Smooth muscle cell (in vitro differentiated cells): ENCODE results near the gene PAM16. TPM values are rescaled to one million over a fixed set of nuclear protein-coding genes. Genes with fewer than 3 reads are reported as not detected.

Experiments
- DNase-seq: peaks from one replicate; lab custom pipeline; 2025; ENCODE audit not compliant: unreplicated experiment; lab: John Stamatoyannopoulos, UW
- H2AFZ ChIP-seq: fragments of 200-600 bp; sonication (generic); 2 replicates; pipeline ENCODE4 v1.6.0; 2016; ENCODE audit warnings: antibody characterized with exemption, low read depth, mild to moderate bottlenecking
- H3F3A ChIP-seq: fragments of 200-600 bp; sonication (generic); 2 replicates; pipeline ENCODE4 v1.6.0; 2017; ENCODE audit warnings: antibody characterized with exemption, low read depth
- H3K27ac ChIP-seq: fragments of 200-600 bp; sonication (generic); 2 replicates; pipeline ENCODE4 v1.5.1; 2016; ENCODE audit warnings: low read depth, mild to moderate bottlenecking
- H3K27me3 ChIP-seq: fragments of 200-600 bp; sonication (generic); 2 replicates; pipeline ENCODE4 v1.6.1; 2016; ENCODE audit warnings: low read depth, mild to moderate bottlenecking
- H3K36me3 ChIP-seq: fragments of 200-600 bp; sonication (generic); 2 replicates; pipeline ENCODE4 v1.5.1; 2016; ENCODE audit warnings: low read depth
- H3K4me1 ChIP-seq: fragments of 200-600 bp; sonication (generic); 2 replicates; pipeline ENCODE4 v1.5.1; 2016; ENCODE audit warnings: low read depth
- H3K4me2 ChIP-seq: fragments of 200-600 bp; sonication (generic); 2 replicates; pipeline ENCODE4 v1.6.0; 2016; ENCODE audit warnings: mild to moderate bottlenecking
- H3K4me3 ChIP-seq: fragments of 200-600 bp; sonication (generic); 2 replicates; pipeline ENCODE4 v1.5.1; 2016; ENCODE audit warnings: mild to moderate bottlenecking
- H3K79me2 ChIP-seq: fragments of 200-600 bp; sonication (generic); 2 replicates; pipeline ENCODE4 v1.6.0; 2016; ENCODE audit warnings: low read depth, mild to moderate bottlenecking
- H3K9ac ChIP-seq: fragments of 200-600 bp; sonication (generic); 2 replicates; pipeline ENCODE4 v1.6.0; 2016; ENCODE audit warnings: low read depth
- H3K9me3 ChIP-seq: fragments of 200-600 bp; sonication (generic); replicated peaks from 2 replicates; pipeline ENCODE4 v1.5.1; 2016; ENCODE audit warnings: low read depth
- H4K20me1 ChIP-seq: fragments of 200-600 bp; sonication (generic); 2 replicates; pipeline ENCODE4 v1.6.0; 2016; ENCODE audit warnings: low read depth
- CTCF ChIP-seq: fragments of 200-600 bp; sonication (generic); IDR thresholded peaks from 2 replicates; pipeline ENCODE4 v1.5.1; 2017; ENCODE audit warnings: borderline replicate concordance, mild to moderate bottlenecking, antibody characterized with exemption; ENCODE audit not compliant: insufficient read depth, poor library complexity, severe bottlenecking
- WGBS: methylation state at CpG from one replicate; pipeline ENCODE4 v1.1.7; 2016; ENCODE audit warnings: low lambda C conversion rate; 5-methylcytosine and 5-hydroxymethylcytosine counted together
- polyA plus RNA-seq: library from polyadenylated mRNA; unstranded; fragments of >200 nt; fragmentation: Nextera tagmentation; extraction: Ambion mirVana; gene quantifications from 2 replicates; pipeline ENCODE4 v1.2.1, GENCODE V29; 2016
- total RNA-seq: library from RNA; depleted of rRNA; stranded (reverse); fragments of >200 nt; gene quantifications from 2 replicates; pipeline ENCODE4 v1.2.3, GENCODE V29; 2014

The PAM16 gene
- total and polyA plus RNA-seq, 2 experiments from 2014 or later, result 29.6 to 47.7 TPM

DNA sequence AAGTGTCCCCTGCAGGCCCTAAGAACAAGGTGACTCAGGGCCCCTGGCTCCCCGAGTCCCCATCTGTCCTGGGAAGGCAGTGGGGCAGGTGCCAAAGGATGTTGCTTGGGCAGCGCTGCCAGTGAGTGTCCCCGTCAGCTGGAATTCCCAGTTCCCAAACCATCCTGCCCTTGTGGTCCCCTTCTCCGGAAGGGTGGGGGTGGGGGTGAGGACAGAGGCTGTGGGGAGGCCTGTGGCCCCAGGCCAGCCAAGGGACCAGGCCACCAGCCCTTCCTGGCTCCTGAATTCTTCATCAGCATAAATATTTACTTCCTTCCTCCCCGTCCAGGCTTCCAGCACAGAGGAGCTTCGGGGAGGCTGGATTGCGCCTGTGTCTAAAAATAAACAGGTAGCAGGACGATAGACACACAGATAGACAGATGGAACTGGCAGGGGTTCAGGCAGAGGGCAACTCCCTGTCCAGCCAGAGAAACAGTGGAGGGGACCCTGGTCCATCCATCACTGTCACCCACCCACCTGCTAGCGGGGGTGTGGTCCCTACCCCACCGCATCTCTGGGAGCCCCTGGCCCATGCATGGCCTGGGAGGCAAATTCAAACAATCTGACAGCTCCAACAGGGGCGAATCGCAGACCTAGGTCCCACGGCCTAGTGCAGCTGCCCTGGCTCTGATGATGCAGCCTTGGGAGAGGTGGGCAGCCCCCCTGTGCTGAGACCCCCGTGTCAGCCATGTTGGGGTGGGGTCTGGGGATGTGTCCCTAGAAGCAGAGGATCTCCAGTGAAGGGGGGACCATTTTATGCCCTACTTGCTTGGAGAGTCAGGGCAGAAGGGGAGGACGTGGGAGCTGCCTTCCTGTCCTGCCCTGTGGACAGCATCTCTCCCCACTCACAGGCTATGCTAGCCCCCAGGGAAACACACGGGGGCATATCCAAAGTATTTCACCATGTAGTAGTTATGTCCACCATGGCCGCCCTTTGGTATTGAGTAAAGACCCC lies 22.0 kb downstream of the PAM16 start:
- H3K9ac ChIP-seq, result no peak overlapping the region
- peak overlapping the region; percentile 96 for H3K4me2 ChIP-seq
- peak overlapping the region; percentile 47 for H3K27ac ChIP-seq
- no peak overlapping the region for H2AFZ ChIP-seq
- H3K79me2 ChIP-seq, result peaks cover 92% of the 10 kb centered on the region
- peaks cover 71% of the 10 kb centered on the region for H4K20me1 ChIP-seq
- 81% methylated on average over 17 of the region's 17 CpGs for WGBS
- H3K4me3 ChIP-seq, result no peak overlapping the region
- no peaks in the 10 kb centered on the region for H3K9me3 ChIP-seq
- DNase-seq, result no peak
- TF ChIP-seq CTCF, result no peak
- no peaks in the 10 kb centered on the region for H3K27me3 ChIP-seq
- no peaks in the 10 kb centered on the region for H3K36me3 ChIP-seq
- H3F3A ChIP-seq, result peaks cover 6% of the 10 kb centered on the region
- H3K4me1 ChIP-seq, result peaks cover 16% of the 10 kb centered on the region

GRCh38 chr16:4328046-4328781 lies 22.9 kb downstream of the PAM16 start:
- Histone ChIP-seq H3K36me3 (no peaks in the 10 kb centered on the region), H3F3A (peaks cover 6% of the 10 kb centered on the region), H4K20me1 (peaks cover 71% of the 10 kb centered on the region), H3K9me3 (no peaks in the 10 kb centered on the region), H3K27ac (peak overlapping the region; percentile 47), H3K4me2 (peak overlapping the region; percentile 96), H2AFZ (no peak overlapping the region), H3K79me2 (peaks cover 95% of the 10 kb centered on the region), H3K4me3 (peak overlapping the region; percentile 76), H3K4me1 (peaks cover 22% of the 10 kb centered on the region), H3K9ac (peak overlapping the region; percentile 16), H3K27me3 (no peaks in the 10 kb centered on the region)
- TF ChIP-seq CTCF, result peak; percentile 41
- DNase-seq, result peak; percentile 57
- WGBS, result 16% methylated on average over 18 of the region's 30 CpGs

GRCh38 chr16:4327386-4328045 lies 23.6 kb downstream of the PAM16 start:
- WGBS, result 22% methylated on average over 8 of the region's 57 CpGs
- no peak for TF ChIP-seq CTCF
- peaks cover 6% of the 10 kb centered on the region for H3F3A ChIP-seq
- peak overlapping the region; percentile 96 for H3K4me2 ChIP-seq
- peak overlapping the region; percentile 76 for H3K4me3 ChIP-seq
- H3K4me1 ChIP-seq, result peaks cover 22% of the 10 kb centered on the region
- peaks cover 95% of the 10 kb centered on the region for H3K79me2 ChIP-seq
- H2AFZ ChIP-seq, result no peak overlapping the region
- H3K36me3 ChIP-seq, result no peaks in the 10 kb centered on the region
- no peaks in the 10 kb centered on the region for H3K27me3 ChIP-seq
- H4K20me1 ChIP-seq, result peaks cover 69% of the 10 kb centered on the region
- DNase-seq, result no peak
- H3K9ac ChIP-seq, result peak overlapping the region; percentile 16
- no peaks in the 10 kb centered on the region for H3K9me3 ChIP-seq
- H3K27ac ChIP-seq, result peak overlapping the region; percentile 47
